ENCODE measurements around the gene EPS8.

Gene EPS8

DNA sequence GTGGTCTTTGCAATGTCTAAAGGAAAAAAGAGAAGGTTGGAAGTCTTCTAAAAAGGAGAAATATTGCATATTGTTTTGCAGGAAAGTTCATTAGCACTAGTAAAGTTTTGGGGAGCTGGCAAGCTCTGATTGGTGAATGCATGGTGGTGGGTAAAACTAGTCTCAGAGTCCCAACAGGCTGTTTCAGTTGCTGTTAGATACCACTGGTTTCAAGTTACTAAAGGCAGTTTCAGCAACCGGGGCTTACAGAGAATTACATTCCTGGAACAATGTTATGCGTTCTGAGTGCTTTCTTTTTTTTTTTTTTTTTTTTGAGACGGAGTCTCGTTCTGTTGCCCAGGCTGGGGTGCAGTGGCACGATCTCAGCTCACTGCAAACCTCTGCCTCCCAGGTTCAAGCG, 208.2 kb downstream of the EPS8 start:
- Histone ChIP-seq H3K9ac (ENCODE audit: low read depth, low read length) (no peak overlapping the region), H3K36me3 (ENCODE audit: insufficient read depth, low read length) (no peaks in the 10 kb centered on the region), H3K27ac (ENCODE audit: low read length) (no peak overlapping the region), H3K27me3 (ENCODE audit: insufficient read depth, low read length, poor library complexity) (no peaks in the 10 kb centered on the region), H3K4me3 (ENCODE audit: low read depth in 1 of 2, low read length in 2 of 2) (no peak overlapping the region), H3K4me2 (ENCODE audit: insufficient read depth, low read length) (no peak overlapping the region), H3K4me1 (ENCODE audit: insufficient read depth, low read length) (peaks cover 37% of the 10 kb centered on the region), H4K20me1 (ENCODE audit: insufficient read depth, low read length) (no peaks in the 10 kb centered on the region), H3K79me2 (ENCODE audit: insufficient read depth, low read length) (no peaks in the 10 kb centered on the region), H2AFZ (ENCODE audit: low read depth, low read length) (peak overlapping the region; percentile 2; the same call in 1 of the 2 replicates), H3K9me3 (ENCODE audit: insufficient read depth, low read length, severe bottlenecking) (no peaks in the 10 kb centered on the region)
- TF ChIP-seq CTCF (IDR thresholded peaks at IDR 0.05; ENCODE audit: borderline replicate concordance, extremely low read depth, low read length, poor library complexity, severe bottlenecking) (no peak), EZH2 (IDR thresholded peaks at IDR 0.05; ENCODE audit: borderline replicate concordance, low read depth, low read length, severe bottlenecking) (no peak)
- DNase-seq (no peak), ATAC-seq (ENCODE audit: insufficient read depth, low read depth) (no peak)

GRCh38 chr12:15580431-15580830, 208.8 kb downstream of the EPS8 start:
- Histone ChIP-seq H3K9me3 (ENCODE audit: insufficient read depth, low read length, severe bottlenecking) (no peaks in the 10 kb centered on the region), H3K4me3 (ENCODE audit: low read depth in 1 of 2, low read length in 2 of 2) (no peak overlapping the region), H3K36me3 (ENCODE audit: insufficient read depth, low read length) (no peaks in the 10 kb centered on the region), H3K4me2 (ENCODE audit: insufficient read depth, low read length) (no peak overlapping the region), H4K20me1 (ENCODE audit: insufficient read depth, low read length) (no peaks in the 10 kb centered on the region), H2AFZ (ENCODE audit: low read depth, low read length) (peak overlapping the region; percentile 2; the same call in 1 of the 2 replicates), H3K9ac (ENCODE audit: low read depth, low read length) (no peak overlapping the region), H3K79me2 (ENCODE audit: insufficient read depth, low read length) (no peaks in the 10 kb centered on the region), H3K27me3 (ENCODE audit: insufficient read depth, low read length, poor library complexity) (no peaks in the 10 kb centered on the region), H3K4me1 (ENCODE audit: insufficient read depth, low read length) (peaks cover 37% of the 10 kb centered on the region), H3K27ac (ENCODE audit: low read length) (no peak overlapping the region)
- TF ChIP-seq CTCF (IDR thresholded peaks at IDR 0.05; ENCODE audit: borderline replicate concordance, extremely low read depth, low read length, poor library complexity, severe bottlenecking), result peak; percentile 66
- TF ChIP-seq EZH2 (IDR thresholded peaks at IDR 0.05; ENCODE audit: borderline replicate concordance, low read depth, low read length, severe bottlenecking), result no peak
- peak; percentile 29 for DNase-seq
- ATAC-seq (ENCODE audit: insufficient read depth, low read depth), result peak; percentile 47; the same call in 2 of the 3 replicates

- peak overlapping the region; percentile 43 for H2AFZ ChIP-seq (ENCODE audit: low read depth, low read length)
- no peak overlapping the region for H3K4me2 ChIP-seq (ENCODE audit: insufficient read depth, low read length)
- peaks cover 31% of the 10 kb centered on the region for H3K4me1 ChIP-seq (ENCODE audit: insufficient read depth, low read length)
- H3K4me3 ChIP-seq (ENCODE audit: low read depth in 1 of 2, low read length in 2 of 2), result no peak overlapping the region
- ATAC-seq (ENCODE audit: insufficient read depth, low read depth), result no peak
- no peaks in the 10 kb centered on the region for H4K20me1 ChIP-seq (ENCODE audit: insufficient read depth, low read length)
- no peaks in the 10 kb centered on the region for H3K79me2 ChIP-seq (ENCODE audit: insufficient read depth, low read length)
- H3K36me3 ChIP-seq (ENCODE audit: insufficient read depth, low read length), result no peaks in the 10 kb centered on the region
- H3K9me3 ChIP-seq (ENCODE audit: insufficient read depth, low read length, severe bottlenecking), result no peaks in the 10 kb centered on the region
- no peak overlapping the region for H3K9ac ChIP-seq (ENCODE audit: low read depth, low read length)
- no peaks in the 10 kb centered on the region for H3K27me3 ChIP-seq (ENCODE audit: insufficient read depth, low read length, poor library complexity)
- no peak for DNase-seq
- H3K27ac ChIP-seq (ENCODE audit: low read length), result 0 out of 2 replicates have a peak overlapping the region, but pooled peaks have one; percentile 24
- no peak for TF ChIP-seq CTCF (IDR thresholded peaks at IDR 0.05; ENCODE audit: borderline replicate concordance, extremely low read depth, low read length, poor library complexity, severe bottlenecking)
- TF ChIP-seq EZH2 (IDR thresholded peaks at IDR 0.05; ENCODE audit: borderline replicate concordance, low read depth, low read length, severe bottlenecking), result no peak
These were observed 213.3 kb downstream of the EPS8 start for GRCh38 chr12:15575671-15576541.

Data from DND-41 (cell line).